GM23248 (cell line): Measurements from ENCODE around the gene CSNK1G2. TPM values are rescaled to one million over a fixed set of nuclear protein-coding genes. Genes with fewer than 3 reads are reported as not detected.

Experiments used
- DNase-seq: peaks from one replicate; pipeline ENCODE4 v3.0.0-alpha.2; 2015
- H2AFZ ChIP-seq: fragments of 200-600 bp; sonication (generic); 2 replicates; pipeline ENCODE4 v1.6.1; 2016; ENCODE audit warnings: antibody characterized with exemption
- H3F3A ChIP-seq: fragments of 200-600 bp; sonication (generic); 2 replicates; pipeline ENCODE4 v1.6.1; 2016; ENCODE audit warnings: mild to moderate bottlenecking, antibody characterized with exemption, mixed run types; ENCODE audit not compliant: insufficient read depth
- H3K27ac ChIP-seq: fragments of 200-600 bp; sonication (generic); 2 replicates; pipeline ENCODE4 v1.5.1; 2016; ENCODE audit warnings: mild to moderate bottlenecking
- H3K27me3 ChIP-seq: fragments of 200-600 bp; sonication (generic); replicated peaks from 2 replicates; pipeline ENCODE4 v1.6.1; 2016; ENCODE audit warnings: mild to moderate bottlenecking; ENCODE audit not compliant: insufficient read depth
- H3K36me3 ChIP-seq: fragments of 200-600 bp; sonication (generic); 2 replicates; pipeline ENCODE4 v1.6.1; 2016; ENCODE audit warnings: low read depth, mild to moderate bottlenecking
- H3K4me1 ChIP-seq: fragments of 200-600 bp; sonication (generic); 2 replicates; pipeline ENCODE4 v1.6.1; 2016; ENCODE audit warnings: mild to moderate bottlenecking; ENCODE audit not compliant: insufficient read depth
- H3K4me2 ChIP-seq: fragments of 200-600 bp; sonication (generic); one replicate; pipeline ENCODE4 v1.6.1; 2016; ENCODE audit warnings: mild to moderate bottlenecking; ENCODE audit not compliant: unreplicated experiment
- H3K4me3 ChIP-seq: fragments of 200-600 bp; sonication (generic); 2 replicates; pipeline ENCODE4 v1.5.1; 2016; ENCODE audit warnings: mild to moderate bottlenecking
- H3K79me2 ChIP-seq: fragments of 200-600 bp; sonication (generic); 2 replicates; pipeline ENCODE4 v1.6.1; 2016; ENCODE audit warnings: mild to moderate bottlenecking; ENCODE audit not compliant: insufficient read depth
- H3K9ac ChIP-seq: fragments of 200-600 bp; sonication (generic); 2 replicates; pipeline ENCODE4 v1.6.1; 2016; ENCODE audit warnings: mild to moderate bottlenecking
- H3K9me2 ChIP-seq: fragments of 200-600 bp; sonication (generic); 2 replicates; pipeline ENCODE4 v1.6.1; 2016; ENCODE audit warnings: mixed run types, mild to moderate bottlenecking, moderate library complexity; ENCODE audit not compliant: insufficient read depth
- H3K9me3 ChIP-seq: fragments of 200-600 bp; sonication (generic); one replicate; pipeline ENCODE4 v1.6.1; 2017; ENCODE audit warnings: low read depth
- H4K20me1 ChIP-seq: fragments of 200-600 bp; sonication (generic); 2 replicates; pipeline ENCODE4 v1.6.0; 2016; ENCODE audit not compliant: insufficient read depth
- EZH2 ChIP-seq: fragments of 200-600 bp; sonication (generic); IDR thresholded peaks from 2 replicates; pipeline ENCODE4 v1.6.1; 2018; ENCODE audit warnings: antibody characterized with exemption, mild to moderate bottlenecking; ENCODE audit not compliant: insufficient read depth, poor library complexity, severe bottlenecking
- EZH2phosphoT487 ChIP-seq: fragments of 200-600 bp; sonication (generic); IDR thresholded peaks from 2 replicates; pipeline ENCODE4 v1.6.1; 2018; ENCODE audit warnings: antibody characterized with exemption, moderate library complexity, mild to moderate bottlenecking, low read depth; ENCODE audit not compliant: insufficient read depth
- whole genome bisulfite sequencing, 2 experiments: methylation state at CpG; one replicate each; pipeline ENCODE4 v1.1.6; 2015 to 2017; ENCODE audit warnings: low lambda C conversion rate in 2 of 2, low coverage in 1 of 2; ENCODE audit errors: missing lambda C conversion rate in 2 of 2; 5-methylcytosine and 5-hydroxymethylcytosine counted together
- in situ Hi-C: fragments of 300-500 bp; cut with MboI; formaldehyde crosslinking; loops from 2 replicates; pipeline ENCODE4 v1.15.0; 2020
- polyA plus RNA-seq: library from polyadenylated mRNA; unstranded; fragments of >200 nt; fragmentation: Nextera tagmentation; extraction: Ambion mirVana; gene quantifications from 2 replicates; pipeline ENCODE4 v1.2.1, GENCODE V29; 2016
- total RNA-seq: library from RNA; depleted of rRNA; stranded (reverse); fragments of >200 nt; shearing (Covaris generic); gene quantifications from 2 replicates; pipeline ENCODE4 v1.2.3, GENCODE V29; 2014

The CSNK1G2 gene
- total and polyA plus RNA-seq, 2 experiments from 2014 or later = 9.5 to 76.6 TPM

DNA sequence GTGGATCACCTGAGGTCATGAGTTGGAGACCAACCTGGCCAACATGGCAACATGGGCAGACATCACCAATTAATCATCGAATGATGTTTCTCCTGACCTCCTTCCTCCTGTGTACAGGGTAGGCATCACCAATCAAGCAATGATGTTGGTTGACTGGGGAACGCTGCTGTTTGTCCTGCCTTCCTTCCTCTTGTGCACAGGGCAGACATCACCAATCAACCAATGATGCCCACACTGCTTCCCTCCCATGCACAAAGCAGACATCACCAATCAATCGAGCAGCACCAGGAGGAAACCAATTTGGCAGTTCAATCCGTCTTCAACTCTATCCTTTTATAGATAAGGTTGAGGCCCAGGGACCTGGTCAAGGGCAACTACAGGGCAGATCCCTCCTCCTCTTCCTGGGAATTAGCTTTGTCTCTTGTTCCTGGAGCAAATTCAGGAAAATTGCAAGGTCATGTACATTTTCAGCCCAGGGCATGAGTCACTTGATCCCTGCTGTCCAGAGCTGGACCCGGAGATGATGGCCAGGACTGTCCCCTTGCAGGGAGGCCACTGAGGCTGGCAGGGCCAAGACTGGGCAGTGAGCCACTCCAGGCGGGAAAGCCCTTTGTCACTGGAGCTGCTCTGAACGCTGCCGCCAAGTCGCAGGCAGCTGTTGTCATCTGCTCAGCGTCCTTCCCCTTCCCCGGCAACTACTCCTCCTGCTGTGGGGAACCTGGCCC, 5.3 kb upstream of the CSNK1G2 start:
- H3K27me3 ChIP-seq = no peaks in the 10 kb centered on the region
- H3K9ac ChIP-seq = no peak overlapping the region
- no peak overlapping the region for H3K4me2 ChIP-seq
- H3K4me3 ChIP-seq = no peak overlapping the region
- peak; percentile 27 for DNase-seq
- no peak for TF ChIP-seq EZH2
- no peak for TF ChIP-seq EZH2phosphoT487
- H3K27ac ChIP-seq = no peak overlapping the region
- in situ Hi-C loops = loop anchor here (10.0 kb wide), 1 partner anchor 149 kb away; no protein-coding TSS in a partner anchor
- peaks cover 9% of the 10 kb centered on the region for H3K4me1 ChIP-seq
- H2AFZ ChIP-seq = no peak overlapping the region
- H3K9me2 ChIP-seq = no peaks in the 10 kb centered on the region
- H4K20me1 ChIP-seq = no peaks in the 10 kb centered on the region
- no peaks in the 10 kb centered on the region for H3K79me2 ChIP-seq
- peaks cover 15% of the 10 kb centered on the region for H3F3A ChIP-seq
- 34 to 38% methylated on average over 11 of the region's 11 CpGs for WGBS, 2 experiments
- H3K36me3 ChIP-seq = no peaks in the 10 kb centered on the region
- no peaks in the 10 kb centered on the region for H3K9me3 ChIP-seq

GRCh38 chr19:1936430-1936829, 4.5 kb upstream of the CSNK1G2 start:
- H3K27me3 ChIP-seq = no peaks in the 10 kb centered on the region
- H4K20me1 ChIP-seq = no peaks in the 10 kb centered on the region
- TF ChIP-seq EZH2 (no peak), EZH2phosphoT487 (no peak)
- DNase-seq = no peak
- 75 to 85% methylated on average over 3 of the region's 3 CpGs for WGBS, 2 experiments
- no peaks in the 10 kb centered on the region for H3K9me3 ChIP-seq
- H3K4me3 ChIP-seq = no peak overlapping the region
- H3F3A ChIP-seq = peaks cover 15% of the 10 kb centered on the region
- peaks cover 9% of the 10 kb centered on the region for H3K4me1 ChIP-seq
- H3K9me2 ChIP-seq = no peaks in the 10 kb centered on the region
- H3K36me3 ChIP-seq = no peaks in the 10 kb centered on the region
- in situ Hi-C loops = loop anchor here (10.0 kb wide), 1 partner anchor 148 kb away; no protein-coding TSS in a partner anchor
- H3K9ac ChIP-seq = no peak overlapping the region
- H3K79me2 ChIP-seq = peaks cover 2% of the 10 kb centered on the region; the same call in 1 of the 2 replicates
- H3K4me2 ChIP-seq = no peak overlapping the region
- no peak overlapping the region for H2AFZ ChIP-seq
- no peak overlapping the region for H3K27ac ChIP-seq

- Histone ChIP-seq H3K79me2 (peaks cover 8% of the 10 kb centered on the region; the same call in 1 of the 2 replicates), H2AFZ (no peak overlapping the region), H3K36me3 (no peaks in the 10 kb centered on the region), H3K27me3 (no peaks in the 10 kb centered on the region), H3K9ac (no peak overlapping the region), H3K4me1 (peaks cover 9% of the 10 kb centered on the region), H3K9me3 (no peaks in the 10 kb centered on the region), H3K4me2 (no peak overlapping the region), H3K4me3 (no peak overlapping the region), H3K27ac (no peak overlapping the region), H3K9me2 (no peaks in the 10 kb centered on the region), H3F3A (peaks cover 15% of the 10 kb centered on the region), H4K20me1 (no peaks in the 10 kb centered on the region)
- 89 to 93% methylated on average over 23 to 24 of the region's 24 CpGs for WGBS, 2 experiments
- no peak for DNase-seq
- in situ Hi-C loops = loop anchor here (10.0 kb wide), 1 partner anchor 148 kb away; no protein-coding TSS in a partner anchor
- TF ChIP-seq EZH2 (no peak), EZH2phosphoT487 (no peak)
These were observed 3.9 kb upstream of the CSNK1G2 start for GRCh38 chr19:1936916-1937610.

DNA sequence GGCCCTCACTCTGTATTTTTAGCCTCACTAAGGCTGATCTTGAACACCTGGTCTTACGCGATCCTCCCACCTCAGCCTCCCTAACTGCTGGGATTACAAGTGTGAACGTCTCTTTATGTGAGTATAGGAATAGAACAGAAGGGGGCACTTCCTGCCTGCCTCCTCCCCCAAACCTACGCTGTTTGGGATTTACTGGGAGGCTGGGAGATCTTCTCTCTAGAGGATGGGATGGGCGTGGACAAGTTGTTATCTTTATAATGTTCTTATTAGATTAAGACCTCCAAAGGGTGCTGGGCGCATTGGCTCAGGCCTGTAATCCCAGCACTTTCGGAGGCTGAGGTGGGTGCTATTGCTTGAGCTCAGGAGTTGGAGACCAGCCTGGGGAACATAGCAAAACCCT, 2.9 kb upstream of the CSNK1G2 start:
- no peaks in the 10 kb centered on the region for H3K27me3 ChIP-seq
- WGBS, 2 experiments = 85 to 88% methylated on average over 7 of the region's 7 CpGs
- H3K4me2 ChIP-seq = no peak overlapping the region
- no peaks in the 10 kb centered on the region for H3K9me3 ChIP-seq
- no peak overlapping the region for H3K27ac ChIP-seq
- H3K4me3 ChIP-seq = no peak overlapping the region
- TF ChIP-seq EZH2 (no peak), EZH2phosphoT487 (no peak)
- peaks cover 15% of the 10 kb centered on the region for H3F3A ChIP-seq
- peaks cover 19% of the 10 kb centered on the region for H3K79me2 ChIP-seq
- no peaks in the 10 kb centered on the region for H4K20me1 ChIP-seq
- H3K9me2 ChIP-seq = no peaks in the 10 kb centered on the region
- no peak overlapping the region for H2AFZ ChIP-seq
- in situ Hi-C loops = loop anchor here (10.0 kb wide), 1 partner anchor 147 kb away; no protein-coding TSS in a partner anchor
- H3K4me1 ChIP-seq = peaks cover 13% of the 10 kb centered on the region
- no peak overlapping the region for H3K9ac ChIP-seq
- no peaks in the 10 kb centered on the region for H3K36me3 ChIP-seq
- DNase-seq = no peak
